Liver (tissue), 9 donors: ENCODE data around the gene BTNL9. TPM values are rescaled to one million over a fixed set of nuclear protein-coding genes. Genes with fewer than 3 reads are reported as not detected.

Experiments used
- DNase-seq: peaks from one replicate; pipeline ENCODE4 v3.0.0-alpha.2; 2017; ENCODE audit warnings: low spot score
- H3K27ac ChIP-seq, 2 donors: one replicate each; pipeline ENCODE4 v1.7.0; 2013; ENCODE audit warnings: inconsistent platforms in 2 of 2, low read length in 2 of 2, control low read depth in 1 of 2, low read depth in 1 of 2, mild to moderate bottlenecking in 1 of 2
- H3K27me3 ChIP-seq, 4 donors: one replicate each; pipeline versions ENCODE4 v1.6.1 to v1.7.0; 2013; ENCODE audit warnings: low read length in 3 of 4, inconsistent platforms in 1 of 4, mild to moderate bottlenecking in 1 of 4, moderate library complexity in 1 of 4; ENCODE audit not compliant: control insufficient read depth in 4 of 4, insufficient read depth in 4 of 4
- H3K36me3 ChIP-seq, 4 donors: one replicate each; pipeline versions ENCODE4 v1.6.1 to v1.7.0; 2013; ENCODE audit warnings: low read length in 3 of 4, mild to moderate bottlenecking in 3 of 4, low read depth in 1 of 4, moderate library complexity in 1 of 4; ENCODE audit not compliant: control insufficient read depth in 4 of 4, insufficient read depth in 3 of 4
- H3K4me1 ChIP-seq, 4 donors: one replicate each; pipeline versions ENCODE4 v1.6.1 to v1.7.0; 2013; ENCODE audit warnings: low read length in 3 of 4, mild to moderate bottlenecking in 3 of 4, moderate library complexity in 1 of 4; ENCODE audit not compliant: control insufficient read depth in 4 of 4, insufficient read depth in 4 of 4
- H3K4me3 ChIP-seq, 3 donors: one replicate each; pipeline versions ENCODE4 v1.6.1 to v1.7.0; 2013; ENCODE audit warnings: low read length in 3 of 3, control low read depth in 1 of 3, low read depth in 1 of 3, mild to moderate bottlenecking in 1 of 3
- H3K9ac ChIP-seq, 2 donors: one replicate each; pipeline ENCODE4 v1.7.0; 2013; ENCODE audit warnings: low read length in 2 of 2, mild to moderate bottlenecking in 2 of 2, moderate library complexity in 2 of 2, control low read depth in 1 of 2, low read depth in 1 of 2
- H3K9me3 ChIP-seq, 4 donors: one replicate each; pipeline versions ENCODE4 v1.6.1 to v1.7.0; 2013; ENCODE audit warnings: low read length in 3 of 4; ENCODE audit not compliant: control insufficient read depth in 4 of 4
- ATF3 ChIP-seq: IDR thresholded peaks from 2 replicates; pipeline ENCODE4 v1.6.1; 2016; ENCODE audit warnings: antibody characterized with exemption
- EGR1 ChIP-seq, 2 donors: IDR thresholded peaks; 2 replicates each; pipeline ENCODE4 v1.6.1; 2016 to 2018; ENCODE audit warnings: antibody characterized with exemption in 2 of 2, low read depth in 2 of 2
- FOXA1 ChIP-seq: IDR thresholded peaks from 2 replicates; pipeline ENCODE4 v1.6.1; 2016; ENCODE audit warnings: antibody characterized with exemption
- FOXA2 ChIP-seq: IDR thresholded peaks from 2 replicates; pipeline ENCODE4 v1.6.1; 2016; ENCODE audit warnings: antibody characterized with exemption
- GABPA ChIP-seq, 2 donors: IDR thresholded peaks in 1 of 2; conservative IDR thresholded peaks in 1 of 2; 2 replicates each; pipeline ENCODE4 v1.6.1; 2016; ENCODE audit warnings: antibody characterized with exemption in 2 of 2, mild to moderate bottlenecking in 1 of 2, moderate library complexity in 1 of 2
- HNF4A ChIP-seq, 2 donors: conservative IDR thresholded peaks; 2 replicates each; pipeline ENCODE4 v1.6.1; 2016; ENCODE audit warnings: antibody characterized with exemption in 2 of 2, mild to moderate bottlenecking in 2 of 2
- HNF4G ChIP-seq: IDR thresholded peaks from 2 replicates; pipeline ENCODE4 v1.6.1; 2016; ENCODE audit warnings: antibody characterized with exemption
- JUND ChIP-seq, 2 donors: IDR thresholded peaks; 2 replicates each; pipeline ENCODE4 v1.6.1; 2016; ENCODE audit warnings: antibody characterized with exemption in 2 of 2
- MAX ChIP-seq: IDR thresholded peaks from 2 replicates; pipeline ENCODE4 v1.6.1; 2016; ENCODE audit warnings: antibody characterized with exemption
- NR2F2 ChIP-seq: IDR thresholded peaks from 2 replicates; pipeline ENCODE4 v1.6.1; 2016; ENCODE audit warnings: antibody characterized with exemption
- RAD21 ChIP-seq, 2 donors: IDR thresholded peaks; 2 replicates each; pipeline ENCODE4 v1.6.1; 2016; ENCODE audit warnings: antibody characterized with exemption in 2 of 2, mild to moderate bottlenecking in 2 of 2
- RXRA ChIP-seq, 2 donors: IDR thresholded peaks; 2 replicates each; pipeline ENCODE4 v1.6.1; 2017 to 2018; ENCODE audit warnings: antibody characterized with exemption in 2 of 2, mild to moderate bottlenecking in 1 of 2
- SP1 ChIP-seq: IDR thresholded peaks from 2 replicates; pipeline ENCODE4 v1.6.1; 2018; ENCODE audit warnings: antibody characterized with exemption, mild to moderate bottlenecking
- TAF1 ChIP-seq: conservative IDR thresholded peaks from 2 replicates; pipeline ENCODE4 v1.6.1; 2016; ENCODE audit warnings: antibody characterized with exemption, mild to moderate bottlenecking
- YY1 ChIP-seq: IDR thresholded peaks from 2 replicates; pipeline ENCODE4 v1.6.1; 2016; ENCODE audit warnings: antibody characterized with exemption, mild to moderate bottlenecking
- WGBS: extraction: QIAGEN DNeasy Blood & Tissue Kit; methylation state at CpG from one replicate; pipeline ENCODE4 v1.1.7; 2013; 5-methylcytosine and 5-hydroxymethylcytosine counted together
- polyA plus RNA-seq, 2 donors: library from polyadenylated mRNA; stranded (reverse) in 1 of 2; unstranded in 1 of 2; fragments of 200-250 nt in 1 of 2; fragments of >200 nt in 1 of 2; fragmentation: Nextera tagmentation in 1 of 2; extraction: Ambion mirVana in 1 of 2; gene quantifications; one replicate each; pipeline versions ENCODE4 v1.2.1 to v1.2.3, GENCODE V29; 2013 to 2015
- total RNA-seq, 2 donors: library from RNA; depleted of rRNA; stranded (reverse); fragments of >200 nt; gene quantifications; one replicate each; pipeline ENCODE4 v1.2.3, GENCODE V29; 2014
- TF ChIP-seq, protein P1 (sequence below): fragments of 150-350 bp; IDR thresholded peaks from 2 replicates; pipeline ENCODE4 v1.5.1; 2017; ENCODE audit warnings: improper control_type of control experiment, low read depth, low read length; ENCODE audit not compliant: missing input control
- TF ChIP-seq, protein P2 (sequence below): IDR thresholded peaks from 2 replicates; pipeline ENCODE4 v1.6.1; 2016; ENCODE audit warnings: antibody characterized with exemption
- TF ChIP-seq, protein P3 (sequence below): IDR thresholded peaks from 2 replicates; pipeline ENCODE4 v1.6.1; 2016; ENCODE audit warnings: antibody characterized with exemption, mild to moderate bottlenecking
- donor health status: healthy.
- donor health status: healthy.
- donor health status: healthy.
- donor health status: healthy.
- donor health status: healthy.

Gene BTNL9
- total and polyA plus RNA-seq, 4 donors = 1.4 to 12.0 (median 4.7) TPM

GRCh38 chr5:181052672-181053487 lies 12.8 kb downstream of the BTNL9 start:
- peak overlapping the region in 2 of 3 donors; percentile 1 to 54 for H3K4me3 ChIP-seq
- no peak overlapping the region for H3K27ac ChIP-seq
- peaks cover 7 to 16% (median 11%) of the 10 kb centered on the region in 4 donors for H3K4me1 ChIP-seq
- TF ChIP-seq MAX (no peak), FOXA2 (no peak), HNF4A (conservative IDR thresholded peaks at IDR 0.05) (no peak), SP1 (no peak), JUND (IDR thresholded peaks at IDR 0.05) (no peak), RAD21 (IDR thresholded peaks at IDR 0.05) (no peak), GABPA (IDR thresholded peaks at IDR 0.05 in 1 of 2, conservative IDR thresholded peaks at IDR 0.05 in 1 of 2) (no peak), TAF1 (no peak), HNF4G (no peak), ATF3 (no peak), FOXA1 (no peak), EGR1 (IDR thresholded peaks at IDR 0.05; ENCODE audit: low read depth in 2 of 2) (no peak), NR2F2 (no peak), RXRA (IDR thresholded peaks at IDR 0.05) (no peak), YY1 (no peak)
- TF ChIP-seq, protein P1, sequence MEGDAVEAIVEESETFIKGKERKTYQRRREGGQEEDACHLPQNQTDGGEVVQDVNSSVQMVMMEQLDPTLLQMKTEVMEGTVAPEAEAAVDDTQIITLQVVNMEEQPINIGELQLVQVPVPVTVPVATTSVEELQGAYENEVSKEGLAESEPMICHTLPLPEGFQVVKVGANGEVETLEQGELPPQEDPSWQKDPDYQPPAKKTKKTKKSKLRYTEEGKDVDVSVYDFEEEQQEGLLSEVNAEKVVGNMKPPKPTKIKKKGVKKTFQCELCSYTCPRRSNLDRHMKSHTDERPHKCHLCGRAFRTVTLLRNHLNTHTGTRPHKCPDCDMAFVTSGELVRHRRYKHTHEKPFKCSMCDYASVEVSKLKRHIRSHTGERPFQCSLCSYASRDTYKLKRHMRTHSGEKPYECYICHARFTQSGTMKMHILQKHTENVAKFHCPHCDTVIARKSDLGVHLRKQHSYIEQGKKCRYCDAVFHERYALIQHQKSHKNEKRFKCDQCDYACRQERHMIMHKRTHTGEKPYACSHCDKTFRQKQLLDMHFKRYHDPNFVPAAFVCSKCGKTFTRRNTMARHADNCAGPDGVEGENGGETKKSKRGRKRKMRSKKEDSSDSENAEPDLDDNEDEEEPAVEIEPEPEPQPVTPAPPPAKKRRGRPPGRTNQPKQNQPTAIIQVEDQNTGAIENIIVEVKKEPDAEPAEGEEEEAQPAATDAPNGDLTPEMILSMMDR = no peak
- TF ChIP-seq, protein P2, sequence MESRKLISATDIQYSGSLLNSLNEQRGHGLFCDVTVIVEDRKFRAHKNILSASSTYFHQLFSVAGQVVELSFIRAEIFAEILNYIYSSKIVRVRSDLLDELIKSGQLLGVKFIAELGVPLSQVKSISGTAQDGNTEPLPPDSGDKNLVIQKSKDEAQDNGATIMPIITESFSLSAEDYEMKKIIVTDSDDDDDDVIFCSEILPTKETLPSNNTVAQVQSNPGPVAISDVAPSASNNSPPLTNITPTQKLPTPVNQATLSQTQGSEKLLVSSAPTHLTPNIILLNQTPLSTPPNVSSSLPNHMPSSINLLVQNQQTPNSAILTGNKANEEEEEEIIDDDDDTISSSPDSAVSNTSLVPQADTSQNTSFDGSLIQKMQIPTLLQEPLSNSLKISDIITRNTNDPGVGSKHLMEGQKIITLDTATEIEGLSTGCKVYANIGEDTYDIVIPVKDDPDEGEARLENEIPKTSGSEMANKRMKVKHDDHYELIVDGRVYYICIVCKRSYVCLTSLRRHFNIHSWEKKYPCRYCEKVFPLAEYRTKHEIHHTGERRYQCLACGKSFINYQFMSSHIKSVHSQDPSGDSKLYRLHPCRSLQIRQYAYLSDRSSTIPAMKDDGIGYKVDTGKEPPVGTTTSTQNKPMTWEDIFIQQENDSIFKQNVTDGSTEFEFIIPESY = no peak
- TF ChIP-seq, protein P3, sequence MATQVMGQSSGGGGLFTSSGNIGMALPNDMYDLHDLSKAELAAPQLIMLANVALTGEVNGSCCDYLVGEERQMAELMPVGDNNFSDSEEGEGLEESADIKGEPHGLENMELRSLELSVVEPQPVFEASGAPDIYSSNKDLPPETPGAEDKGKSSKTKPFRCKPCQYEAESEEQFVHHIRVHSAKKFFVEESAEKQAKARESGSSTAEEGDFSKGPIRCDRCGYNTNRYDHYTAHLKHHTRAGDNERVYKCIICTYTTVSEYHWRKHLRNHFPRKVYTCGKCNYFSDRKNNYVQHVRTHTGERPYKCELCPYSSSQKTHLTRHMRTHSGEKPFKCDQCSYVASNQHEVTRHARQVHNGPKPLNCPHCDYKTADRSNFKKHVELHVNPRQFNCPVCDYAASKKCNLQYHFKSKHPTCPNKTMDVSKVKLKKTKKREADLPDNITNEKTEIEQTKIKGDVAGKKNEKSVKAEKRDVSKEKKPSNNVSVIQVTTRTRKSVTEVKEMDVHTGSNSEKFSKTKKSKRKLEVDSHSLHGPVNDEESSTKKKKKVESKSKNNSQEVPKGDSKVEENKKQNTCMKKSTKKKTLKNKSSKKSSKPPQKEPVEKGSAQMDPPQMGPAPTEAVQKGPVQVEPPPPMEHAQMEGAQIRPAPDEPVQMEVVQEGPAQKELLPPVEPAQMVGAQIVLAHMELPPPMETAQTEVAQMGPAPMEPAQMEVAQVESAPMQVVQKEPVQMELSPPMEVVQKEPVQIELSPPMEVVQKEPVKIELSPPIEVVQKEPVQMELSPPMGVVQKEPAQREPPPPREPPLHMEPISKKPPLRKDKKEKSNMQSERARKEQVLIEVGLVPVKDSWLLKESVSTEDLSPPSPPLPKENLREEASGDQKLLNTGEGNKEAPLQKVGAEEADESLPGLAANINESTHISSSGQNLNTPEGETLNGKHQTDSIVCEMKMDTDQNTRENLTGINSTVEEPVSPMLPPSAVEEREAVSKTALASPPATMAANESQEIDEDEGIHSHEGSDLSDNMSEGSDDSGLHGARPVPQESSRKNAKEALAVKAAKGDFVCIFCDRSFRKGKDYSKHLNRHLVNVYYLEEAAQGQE = no peak
- H3K36me3 ChIP-seq = no peaks in the 10 kb centered on the region
- no peaks in the 10 kb centered on the region for H3K9me3 ChIP-seq
- no peak for DNase-seq
- no peak overlapping the region for H3K9ac ChIP-seq
- H3K27me3 ChIP-seq = peaks cover 4 to 13% (median 9%) of the 10 kb centered on the region in 4 donors
- WGBS = 3% methylated on average over 120 of the region's 120 CpGs
